KMS-11 (cell line): Measurements from ENCODE around the gene MALT1.

ENCODE experiments used
- H2AFZ ChIP-seq: fragments of 200-600 bp; sonication (generic); 2 replicates; pipeline ENCODE4 v1.6.1; 2016; ENCODE audit warnings: antibody characterized with exemption, mixed run types, low read depth
- H3K27ac ChIP-seq: fragments of 200-600 bp; sonication (generic); 2 replicates; pipeline ENCODE4 v1.6.1; 2016; ENCODE audit warnings: mild to moderate bottlenecking, mixed run types
- H3K27me3 ChIP-seq: fragments of 200-600 bp; sonication (generic); 2 replicates; pipeline ENCODE4 v1.6.1; 2017; ENCODE audit warnings: mild to moderate bottlenecking, low read depth, mixed run types, moderate library complexity; ENCODE audit not compliant: insufficient read depth
- H3K36me3 ChIP-seq: fragments of 200-600 bp; sonication (generic); 2 replicates; pipeline ENCODE4 v1.6.1; 2017; ENCODE audit warnings: mild to moderate bottlenecking, mixed run types; ENCODE audit not compliant: insufficient read depth
- H3K4me1 ChIP-seq: fragments of 200-600 bp; sonication (generic); 2 replicates; pipeline ENCODE4 v1.6.1; 2016; ENCODE audit warnings: mild to moderate bottlenecking, low read depth, mixed run types; ENCODE audit not compliant: poor library complexity, severe bottlenecking
- H3K4me2 ChIP-seq: fragments of 200-600 bp; sonication (generic); 2 replicates; pipeline ENCODE4 v1.7.0; 2016; ENCODE audit warnings: mild to moderate bottlenecking, mixed run types
- H3K4me3 ChIP-seq: fragments of 200-600 bp; sonication (generic); IDR thresholded peaks from 2 replicates; pipeline ENCODE4 v1.6.1; 2017; ENCODE audit warnings: low read depth, low read length, mixed read lengths; ENCODE audit not compliant: insufficient read depth
- H3K79me2 ChIP-seq: fragments of 200-600 bp; sonication (generic); 2 replicates; pipeline ENCODE4 v1.6.1; 2016; ENCODE audit warnings: low read depth, mixed run types; ENCODE audit not compliant: insufficient read depth
- H3K9ac ChIP-seq: fragments of 200-600 bp; sonication (generic); 2 replicates; pipeline ENCODE4 v1.6.1; 2016; ENCODE audit warnings: mild to moderate bottlenecking, mixed run types
- H4K20me1 ChIP-seq: fragments of 200-600 bp; sonication (generic); 2 replicates; pipeline ENCODE4 v1.6.1; 2016; ENCODE audit warnings: mild to moderate bottlenecking, mixed run types; ENCODE audit not compliant: insufficient read depth
- CTCF ChIP-seq: fragments of 200-600 bp; sonication (generic); conservative IDR thresholded peaks from 2 replicates; pipeline ENCODE4 v1.6.1; 2017; ENCODE audit warnings: low read depth, mild to moderate bottlenecking, antibody characterized with exemption, low read length, moderate library complexity, mixed read lengths

The MALT1 gene

GRCh38 chr18:58660915-58661314 lies 10.3 kb upstream of the MALT1 start:
- H2AFZ ChIP-seq, result no peak overlapping the region
- peaks cover 43% of the 10 kb centered on the region for H3K4me1 ChIP-seq
- no peaks in the 10 kb centered on the region for H3K79me2 ChIP-seq
- no peaks in the 10 kb centered on the region for H4K20me1 ChIP-seq
- no peak for TF ChIP-seq CTCF
- no peak overlapping the region for H3K27ac ChIP-seq
- H3K27me3 ChIP-seq, result no peaks in the 10 kb centered on the region
- H3K36me3 ChIP-seq, result no peaks in the 10 kb centered on the region
- no peak overlapping the region for H3K4me2 ChIP-seq
- H3K4me3 ChIP-seq, result no peak overlapping the region
- H3K9ac ChIP-seq, result no peak overlapping the region

- Histone ChIP-seq H3K4me2 (no peak overlapping the region), H3K27ac (no peak overlapping the region), H4K20me1 (no peaks in the 10 kb centered on the region), H3K27me3 (no peaks in the 10 kb centered on the region), H3K4me1 (peaks cover 39% of the 10 kb centered on the region), H3K9ac (no peak overlapping the region), H3K4me3 (no peak overlapping the region), H3K36me3 (no peaks in the 10 kb centered on the region), H3K79me2 (no peaks in the 10 kb centered on the region), H2AFZ (no peak overlapping the region)
- no peak for TF ChIP-seq CTCF
These were observed 9.8 kb upstream of the MALT1 start for GRCh38 chr18:58661423-58661822.

- Histone ChIP-seq H4K20me1 (no peaks in the 10 kb centered on the region), H3K4me2 (no peak overlapping the region), H3K36me3 (no peaks in the 10 kb centered on the region), H3K4me1 (peaks cover 32% of the 10 kb centered on the region), H3K4me3 (no peak overlapping the region), H3K9ac (no peak overlapping the region), H3K79me2 (no peaks in the 10 kb centered on the region), H2AFZ (no peak overlapping the region), H3K27ac (no peak overlapping the region), H3K27me3 (no peaks in the 10 kb centered on the region)
- no peak for TF ChIP-seq CTCF
These were observed 9.1 kb upstream of the MALT1 start for GRCh38 chr18:58662118-58662517.

- Histone ChIP-seq H3K27ac (no peak overlapping the region), H3K27me3 (no peaks in the 10 kb centered on the region), H3K9ac (no peak overlapping the region), H3K36me3 (no peaks in the 10 kb centered on the region), H3K79me2 (no peaks in the 10 kb centered on the region), H4K20me1 (no peaks in the 10 kb centered on the region), H2AFZ (no peak overlapping the region), H3K4me3 (no peak overlapping the region), H3K4me2 (no peak overlapping the region), H3K4me1 (peaks cover 40% of the 10 kb centered on the region)
- TF ChIP-seq CTCF, result no peak
These were observed 5.1 kb upstream of the MALT1 start for GRCh38 chr18:58666176-58666575.
